Measurements from ENCODE around the gene VPS37C.
"Not testable (repeated sequence)": the region's sequence is repeated elsewhere in the genome, so short reads cannot be mapped to it uniquely, and the experiment has no call there.

VPS37C gene

DNA sequence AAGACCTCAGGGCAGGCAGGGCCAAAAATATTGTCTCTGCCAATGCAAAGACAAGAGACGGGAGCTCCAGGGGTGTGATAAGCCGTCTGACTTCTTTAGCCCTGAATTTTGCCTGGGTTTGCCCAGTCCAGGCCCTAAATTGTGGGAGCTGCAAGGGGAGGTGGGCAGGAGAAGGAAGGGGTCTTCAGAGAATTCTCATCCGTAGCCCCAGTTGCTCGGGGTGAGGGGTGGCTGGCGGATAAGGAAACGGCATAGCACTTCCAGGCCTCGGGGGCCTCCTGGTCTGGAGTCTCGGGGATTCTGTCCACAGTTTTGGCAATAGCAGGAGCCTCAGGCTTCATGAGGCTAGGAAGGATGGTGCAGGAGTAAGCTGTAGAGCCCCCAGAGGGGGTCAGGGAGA lies 51.6 kb downstream of the VPS37C start:
- Histone ChIP-seq H3K4me3 (ENCODE audit: low read length) (no peak overlapping the region), H3K27me3 (ENCODE audit: control insufficient read depth, insufficient read depth, low read length) (no peaks in the 10 kb centered on the region), H3K36me3 (ENCODE audit: control insufficient read depth, insufficient read depth, low read length) (no peaks in the 10 kb centered on the region), H3K9me3 (ENCODE audit: control insufficient read depth, insufficient read depth, low read length) (no peaks in the 10 kb centered on the region), H3K4me1 (ENCODE audit: control insufficient read depth, insufficient read depth, low read length) (no peaks in the 10 kb centered on the region), H3K27ac (ENCODE audit: low read length) (no peak overlapping the region)
- no peak for DNase-seq (ENCODE audit: low read depth, low spot score)
- no CpG with 5 or more reads among the region's 8 CpGs for WGBS (ENCODE audit: insufficient coverage, insufficient read length)

DNA sequence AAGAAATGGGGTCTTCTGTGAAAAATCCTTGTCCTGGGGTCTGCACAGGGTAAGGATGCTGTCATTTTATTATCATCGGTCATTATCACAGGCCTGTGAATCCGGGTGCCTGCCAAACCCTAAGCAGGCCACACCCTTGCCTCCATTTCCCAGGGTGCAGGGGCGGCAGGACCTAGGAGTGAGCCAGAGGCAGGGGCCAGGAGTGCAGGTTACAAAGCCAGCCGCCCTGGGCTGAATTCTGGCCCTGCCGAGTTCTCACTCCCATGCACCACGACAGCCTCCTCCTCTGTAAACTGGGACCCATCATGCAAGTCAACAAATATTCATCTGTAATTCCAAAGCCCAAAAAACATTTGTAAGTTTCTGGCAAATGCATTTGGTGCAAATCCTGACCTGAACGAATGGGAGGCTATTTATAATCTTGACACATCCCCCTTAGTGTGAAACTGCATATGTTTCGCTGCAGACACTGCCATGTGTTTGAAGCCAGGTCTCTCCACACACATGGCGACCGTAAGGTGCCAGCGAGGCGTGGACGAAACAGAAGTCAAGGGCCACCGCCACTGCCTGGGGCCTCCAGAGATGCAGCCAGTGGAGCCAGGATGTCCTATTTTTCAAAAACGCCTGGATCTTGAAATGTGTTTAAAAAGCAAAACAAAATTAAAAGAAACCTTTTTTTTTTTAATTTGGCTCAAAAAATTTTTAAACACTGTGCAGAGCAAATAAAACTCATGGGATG lies 52.2 kb downstream of the VPS37C start:
- WGBS (ENCODE audit: insufficient coverage, insufficient read length) = no CpG with 5 or more reads among the region's 15 CpGs
- H3K27me3 ChIP-seq (ENCODE audit: control insufficient read depth, insufficient read depth, low read length) = no peaks in the 10 kb centered on the region

DNA sequence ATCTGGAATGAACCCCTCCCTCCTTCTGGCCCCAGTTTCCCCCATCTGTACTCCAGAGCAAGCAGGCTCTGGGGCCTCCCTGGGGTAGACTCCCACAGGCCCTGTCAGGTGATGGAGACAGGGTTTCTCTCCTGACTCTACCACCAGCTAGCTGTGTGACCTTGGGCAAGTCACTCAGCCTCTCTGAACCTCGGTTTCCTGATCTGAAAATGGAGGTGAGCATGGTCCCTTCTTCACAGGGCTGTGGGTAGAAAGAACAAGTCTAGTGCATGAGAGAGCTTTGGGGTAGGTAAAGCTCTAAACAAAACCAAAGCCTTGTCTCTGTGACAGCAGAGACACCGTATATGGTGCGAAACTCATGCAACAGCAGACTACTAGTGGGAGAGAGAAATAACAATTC lies 53.3 kb downstream of the VPS37C start:
- H3K9me3 ChIP-seq (ENCODE audit: control insufficient read depth, insufficient read depth, low read length) = no peaks in the 10 kb centered on the region
- no peak overlapping the region for H3K4me3 ChIP-seq (ENCODE audit: low read length)
- H3K4me1 ChIP-seq (ENCODE audit: control insufficient read depth, insufficient read depth, low read length) = no peaks in the 10 kb centered on the region
- WGBS (ENCODE audit: insufficient coverage, insufficient read length) = no CpG with 5 or more reads among the region's 3 CpGs
- no peaks in the 10 kb centered on the region for H3K27me3 ChIP-seq (ENCODE audit: control insufficient read depth, insufficient read depth, low read length)
- no peaks in the 10 kb centered on the region for H3K36me3 ChIP-seq (ENCODE audit: control insufficient read depth, insufficient read depth, low read length)
- no peak for DNase-seq (ENCODE audit: low read depth, low spot score)
- H3K27ac ChIP-seq (ENCODE audit: low read length) = no peak overlapping the region

More for the DNA sequence above, 52.2 kb downstream of the VPS37C start:
- no peaks in the 10 kb centered on the region for H3K36me3 ChIP-seq (ENCODE audit: control insufficient read depth, insufficient read depth, low read length)
- H3K27ac ChIP-seq (ENCODE audit: low read length) = no peak overlapping the region
- no peak overlapping the region for H3K4me3 ChIP-seq (ENCODE audit: low read length)
- no peaks in the 10 kb centered on the region for H3K9me3 ChIP-seq (ENCODE audit: control insufficient read depth, insufficient read depth, low read length)
- H3K4me1 ChIP-seq (ENCODE audit: control insufficient read depth, insufficient read depth, low read length) = no peaks in the 10 kb centered on the region
- no peak for DNase-seq (ENCODE audit: low read depth, low spot score)

DNA sequence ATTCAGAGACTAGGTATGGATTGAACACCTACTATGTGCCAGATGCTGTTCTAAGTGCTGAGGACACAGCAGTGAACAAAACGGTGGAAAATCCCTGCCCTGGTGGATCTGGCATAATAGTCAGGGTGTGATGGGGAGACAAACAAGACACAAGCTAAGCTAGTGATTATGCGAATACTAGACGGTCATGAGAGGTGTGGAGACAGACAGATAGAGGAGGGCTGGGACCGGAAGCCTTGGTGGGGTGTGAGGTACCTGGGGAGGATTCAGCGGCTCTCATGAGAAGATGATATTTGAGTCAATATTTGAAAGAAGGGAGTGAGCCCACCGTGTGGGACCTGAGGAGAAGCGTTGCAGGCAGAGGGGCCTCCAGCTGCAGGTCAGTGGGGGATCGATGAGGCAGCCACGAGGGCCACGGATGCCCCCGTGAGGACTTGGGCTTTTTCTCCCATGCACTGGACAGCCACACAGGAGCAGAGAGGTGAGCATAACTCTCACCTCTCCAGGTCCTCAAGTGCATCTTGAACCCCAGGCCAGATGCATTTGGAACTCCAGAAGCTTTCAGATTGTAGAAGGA lies 54.2 kb downstream of the VPS37C start:
- H3K36me3 ChIP-seq (ENCODE audit: control insufficient read depth, insufficient read depth, low read length) = no peaks in the 10 kb centered on the region
- no peak overlapping the region for H3K27ac ChIP-seq (ENCODE audit: low read length)
- no peaks in the 10 kb centered on the region for H3K9me3 ChIP-seq (ENCODE audit: control insufficient read depth, insufficient read depth, low read length)
- no peak overlapping the region for H3K4me3 ChIP-seq (ENCODE audit: low read length)
- no CpG with 5 or more reads among the region's 11 CpGs for WGBS (ENCODE audit: insufficient coverage, insufficient read length)
- H3K27me3 ChIP-seq (ENCODE audit: control insufficient read depth, insufficient read depth, low read length) = no peaks in the 10 kb centered on the region
- H3K4me1 ChIP-seq (ENCODE audit: control insufficient read depth, insufficient read depth, low read length) = no peaks in the 10 kb centered on the region
- DNase-seq (ENCODE audit: low read depth, low spot score) = no peak

GRCh38 chr11:61106296-61106695 lies 54.9 kb downstream of the VPS37C start:
- Histone ChIP-seq H3K4me1 (ENCODE audit: control insufficient read depth, insufficient read depth, low read length) (no peaks in the 10 kb centered on the region), H3K36me3 (ENCODE audit: control insufficient read depth, insufficient read depth, low read length) (no peaks in the 10 kb centered on the region), H3K27me3 (ENCODE audit: control insufficient read depth, insufficient read depth, low read length) (no peaks in the 10 kb centered on the region), H3K27ac (ENCODE audit: low read length) (no peak overlapping the region), H3K9me3 (ENCODE audit: control insufficient read depth, insufficient read depth, low read length) (no peaks in the 10 kb centered on the region), H3K4me3 (ENCODE audit: low read length) (no peak overlapping the region)
- no CpG with 5 or more reads among the region's 7 CpGs for WGBS (ENCODE audit: insufficient coverage, insufficient read length)
- no peak for DNase-seq (ENCODE audit: low read depth, low spot score)

- Histone ChIP-seq H3K9me3 (ENCODE audit: control insufficient read depth, insufficient read depth, low read length) (no peaks in the 10 kb centered on the region), H3K36me3 (ENCODE audit: control insufficient read depth, insufficient read depth, low read length) (no peaks in the 10 kb centered on the region), H3K27me3 (ENCODE audit: control insufficient read depth, insufficient read depth, low read length) (no peaks in the 10 kb centered on the region), H3K27ac (ENCODE audit: low read length) (no peak overlapping the region), H3K4me1 (ENCODE audit: control insufficient read depth, insufficient read depth, low read length) (no peaks in the 10 kb centered on the region), H3K4me3 (ENCODE audit: low read length) (no peak overlapping the region)
- WGBS (ENCODE audit: insufficient coverage, insufficient read length) = no CpG with 5 or more reads among the region's 7 CpGs
- no peak for DNase-seq (ENCODE audit: low read depth, low spot score)
These were observed 56.3 kb downstream of the VPS37C start for GRCh38 chr11:61104963-61105362.

DNA sequence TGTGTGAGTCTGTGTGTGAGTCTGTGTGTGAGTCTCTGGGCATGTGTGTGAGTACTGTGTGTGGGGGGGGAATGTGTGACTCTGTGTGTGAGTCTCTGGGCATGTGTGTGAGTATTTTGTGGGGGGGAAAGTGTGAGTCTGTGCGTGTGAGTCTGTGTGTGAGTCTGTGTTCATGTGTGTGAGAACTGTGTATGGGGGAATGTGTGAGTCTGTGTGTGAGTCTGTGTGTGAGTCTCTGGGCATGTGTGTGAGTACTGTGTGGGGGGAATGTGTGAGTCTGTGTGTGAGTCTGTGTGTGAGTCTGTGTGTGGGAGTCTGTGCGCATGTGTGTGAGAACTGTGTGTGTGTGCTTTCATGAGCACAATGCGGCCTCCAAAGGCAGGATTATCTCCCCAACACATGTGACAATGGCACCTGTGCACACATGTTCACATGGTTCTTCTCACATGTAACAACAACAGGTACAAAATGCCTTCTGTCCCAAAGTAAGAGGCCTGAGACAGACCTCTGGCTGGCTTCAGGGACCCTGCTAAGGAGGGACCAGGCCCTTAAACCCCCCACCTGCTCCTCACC lies 57.3 kb downstream of the VPS37C start:
- Histone ChIP-seq H3K9me3 (ENCODE audit: control insufficient read depth, insufficient read depth, low read length) (no peaks in the 10 kb centered on the region), H3K4me1 (ENCODE audit: control insufficient read depth, insufficient read depth, low read length) (no peaks in the 10 kb centered on the region), H3K36me3 (ENCODE audit: control insufficient read depth, insufficient read depth, low read length) (no peaks in the 10 kb centered on the region), H3K4me3 (ENCODE audit: low read length) (no peak overlapping the region), H3K27me3 (ENCODE audit: control insufficient read depth, insufficient read depth, low read length) (no peaks in the 10 kb centered on the region), H3K27ac (ENCODE audit: low read length) (no peak overlapping the region)
- no peak for DNase-seq (ENCODE audit: low read depth, low spot score)
- WGBS (ENCODE audit: insufficient coverage, insufficient read length) = no CpG with 5 or more reads among the region's 3 CpGs

- no peak for DNase-seq (ENCODE audit: low read depth, low spot score)
- Histone ChIP-seq H3K4me3 (ENCODE audit: low read length) (no peak overlapping the region), H3K27ac (ENCODE audit: low read length) (no peak overlapping the region), H3K9me3 (ENCODE audit: control insufficient read depth, insufficient read depth, low read length) (no peaks in the 10 kb centered on the region), H3K36me3 (ENCODE audit: control insufficient read depth, insufficient read depth, low read length) (no peaks in the 10 kb centered on the region), H3K27me3 (ENCODE audit: control insufficient read depth, insufficient read depth, low read length) (no peaks in the 10 kb centered on the region), H3K4me1 (ENCODE audit: control insufficient read depth, insufficient read depth, low read length) (no peaks in the 10 kb centered on the region)
- no CpG with 5 or more reads among the region's 21 CpGs for WGBS (ENCODE audit: insufficient coverage, insufficient read length)
These were observed 58.3 kb downstream of the VPS37C start for GRCh38 chr11:61102667-61103571.

DNA sequence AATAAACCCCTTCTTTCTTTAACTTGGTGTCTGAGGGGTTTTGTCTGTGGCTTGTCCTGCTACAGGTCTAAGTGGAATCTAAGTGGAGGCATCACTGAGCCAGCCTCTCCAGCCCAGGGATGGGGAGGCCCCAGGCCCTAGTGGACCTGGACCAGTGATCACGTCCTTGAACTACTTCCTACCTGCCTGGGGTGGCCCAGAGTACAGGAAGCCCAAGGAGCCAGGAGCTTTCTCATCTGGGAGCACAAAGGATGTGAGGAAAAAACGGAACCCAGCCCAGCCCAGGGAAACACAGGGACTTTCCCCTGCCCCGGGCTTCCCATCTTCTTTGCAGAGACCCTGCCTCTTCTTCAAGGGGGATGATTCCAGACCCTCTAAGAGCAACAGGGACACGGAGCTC lies 62.4 kb downstream of the VPS37C start:
- H3K4me1 ChIP-seq (ENCODE audit: control insufficient read depth, insufficient read depth, low read length) = no peaks in the 10 kb centered on the region
- H3K36me3 ChIP-seq (ENCODE audit: control insufficient read depth, insufficient read depth, low read length) = no peaks in the 10 kb centered on the region
- DNase-seq (ENCODE audit: low read depth, low spot score) = no peak
- no peaks in the 10 kb centered on the region for H3K9me3 ChIP-seq (ENCODE audit: control insufficient read depth, insufficient read depth, low read length)
- WGBS (ENCODE audit: insufficient coverage, insufficient read length) = no CpG with 5 or more reads among the region's 4 CpGs
- no peak overlapping the region for H3K27ac ChIP-seq (ENCODE audit: low read length)
- H3K27me3 ChIP-seq (ENCODE audit: control insufficient read depth, insufficient read depth, low read length) = no peaks in the 10 kb centered on the region
- H3K4me3 ChIP-seq (ENCODE audit: low read length) = no peak overlapping the region

GRCh38 chr11:61098261-61098660 lies 63.0 kb downstream of the VPS37C start:
- not testable (repeated sequence) for H3K36me3 ChIP-seq (ENCODE audit: control insufficient read depth, insufficient read depth, low read length); H3K4me1 ChIP-seq (ENCODE audit: control insufficient read depth, insufficient read depth, low read length); H3K27me3 ChIP-seq (ENCODE audit: control insufficient read depth, insufficient read depth, low read length); H3K27ac ChIP-seq (ENCODE audit: low read length); H3K9me3 ChIP-seq (ENCODE audit: control insufficient read depth, insufficient read depth, low read length); H3K4me3 ChIP-seq (ENCODE audit: low read length); DNase-seq (ENCODE audit: low read depth, low spot score)
- no CpG with 5 or more reads among the region's 2 CpGs for WGBS (ENCODE audit: insufficient coverage, insufficient read length)

Data from iPS DF 6.9 (cell line).